Neural crest cell (in vitro differentiated cells): ENCODE measurements around the gene AHCYL2. TPM values are rescaled to one million over a fixed set of nuclear protein-coding genes. Genes with fewer than 3 reads are reported as not detected.
"Not testable (repeated sequence)": the region's sequence is repeated elsewhere in the genome, so short reads cannot be mapped to it uniquely, and the experiment has no call there.

Experiments
- DNase-seq: peaks from one replicate; pipeline ENCODE4 v3.0.0; 2021; ENCODE audit warnings: low read depth, mixed read lengths, low spot score
- H3K27ac Mint-ChIP-seq: one replicate; pipeline ENCODE4 v1.8.0; 2021; ENCODE audit warnings: mild to moderate bottlenecking, mixed read lengths; ENCODE audit not compliant: unreplicated experiment
- H3K27me3 Mint-ChIP-seq: 2 replicates; pipeline ENCODE4 v1.8.0; 2021; ENCODE audit warnings: low read depth, mild to moderate bottlenecking, mixed read lengths
- H3K36me3 Mint-ChIP-seq: 2 replicates; pipeline ENCODE4 v1.8.0; 2021; ENCODE audit warnings: low read depth, mild to moderate bottlenecking, mixed read lengths
- H3K4me1 Mint-ChIP-seq: 2 replicates; pipeline ENCODE4 v1.8.0; 2021; ENCODE audit warnings: mixed read lengths
- H3K4me3 Mint-ChIP-seq: one replicate; pipeline ENCODE4 v1.8.0; 2021; ENCODE audit warnings: mild to moderate bottlenecking, mixed read lengths
- H3K9me3 Mint-ChIP-seq: 2 replicates; pipeline ENCODE4 v1.8.0; 2021; ENCODE audit warnings: mixed read lengths
- CTCF ChIP-seq: fragments of 200-600 bp; sonication (generic); conservative IDR thresholded peaks from 2 replicates; pipeline ENCODE4 v1.5.0; 2021; ENCODE audit warnings: antibody characterized with exemption, mild to moderate bottlenecking
- total RNA-seq: library from RNA; stranded (reverse); gene quantifications from 2 replicates; pipeline ENCODE4 v1.2.1, GENCODE V29; 2021

AHCYL2 gene
- total RNA-seq, 1 donor from 2014 or later = 19.1 TPM

- Mint-ChIP-seq H3K27ac (no peak overlapping the region), H3K36me3 (peaks cover 25% of the 10 kb centered on the region), H3K9me3 (no peaks in the 10 kb centered on the region), H3K4me3 (no peak overlapping the region), H3K27me3 (no peaks in the 10 kb centered on the region), H3K4me1 (peaks cover 7% of the 10 kb centered on the region)
- DNase-seq = no peak
- TF ChIP-seq CTCF = no peak
Measured at GRCh38 chr7:129210989-129211312, 13.9 kb upstream of the AHCYL2 start.

- Mint-ChIP-seq H3K27ac (no peak overlapping the region), H3K4me3 (no peak overlapping the region), H3K27me3 (no peaks in the 10 kb centered on the region), H3K36me3 (peaks cover 30% of the 10 kb centered on the region), H3K4me1 (peaks cover 7% of the 10 kb centered on the region), H3K9me3 (no peaks in the 10 kb centered on the region)
- no peak for DNase-seq
- no peak for TF ChIP-seq CTCF
Measured at GRCh38 chr7:129212126-129212525, 12.7 kb upstream of the AHCYL2 start.

- Mint-ChIP-seq H3K9me3 (no peaks in the 10 kb centered on the region), H3K4me1 (peaks cover 7% of the 10 kb centered on the region), H3K36me3 (peaks cover 30% of the 10 kb centered on the region), H3K4me3 (no peak overlapping the region), H3K27me3 (no peaks in the 10 kb centered on the region), H3K27ac (no peak overlapping the region)
- TF ChIP-seq CTCF = no peak
- no peak for DNase-seq
Measured at GRCh38 chr7:129212596-129212995, 12.2 kb upstream of the AHCYL2 start.

GRCh38 chr7:129213828-129214227 lies 11.0 kb upstream of the AHCYL2 start:
- peak overlapping the region; percentile 0 for H3K4me3 Mint-ChIP-seq
- H3K27ac Mint-ChIP-seq = no peak overlapping the region
- peaks cover 11% of the 10 kb centered on the region for H3K4me1 Mint-ChIP-seq
- no peaks in the 10 kb centered on the region for H3K27me3 Mint-ChIP-seq
- DNase-seq = peak; percentile 15
- H3K36me3 Mint-ChIP-seq = peaks cover 30% of the 10 kb centered on the region
- H3K9me3 Mint-ChIP-seq = no peaks in the 10 kb centered on the region
- TF ChIP-seq CTCF = no peak

GRCh38 chr7:129215691-129216090 lies 9.1 kb upstream of the AHCYL2 start:
- H3K27ac Mint-ChIP-seq = not testable (repeated sequence)

GRCh38 chr7:129216101-129216715 lies 8.6 kb upstream of the AHCYL2 start:
- H3K9me3 Mint-ChIP-seq, H3K27ac Mint-ChIP-seq: not testable (repeated sequence)
- peaks cover 11% of the 10 kb centered on the region for H3K4me1 Mint-ChIP-seq

More at GRCh38 chr7:129215691-129216090, 9.1 kb upstream of the AHCYL2 start:
- Mint-ChIP-seq H3K36me3 (peaks cover 23% of the 10 kb centered on the region), H3K4me1 (peaks cover 11% of the 10 kb centered on the region)
- H3K9me3 Mint-ChIP-seq, DNase-seq, H3K4me3 Mint-ChIP-seq, H3K27me3 Mint-ChIP-seq: not testable (repeated sequence)

GRCh38 chr7:129216821-129217416 lies 7.9 kb upstream of the AHCYL2 start:
- H3K4me3 Mint-ChIP-seq, H3K27me3 Mint-ChIP-seq, H3K9me3 Mint-ChIP-seq, H3K27ac Mint-ChIP-seq, DNase-seq: not testable (repeated sequence)
- H3K4me1 Mint-ChIP-seq = peaks cover 11% of the 10 kb centered on the region
- H3K36me3 Mint-ChIP-seq = peaks cover 22% of the 10 kb centered on the region

More at GRCh38 chr7:129216101-129216715, 8.6 kb upstream of the AHCYL2 start:
- H3K4me3 Mint-ChIP-seq, H3K27me3 Mint-ChIP-seq, DNase-seq: not testable (repeated sequence)
- peaks cover 22% of the 10 kb centered on the region for H3K36me3 Mint-ChIP-seq
